ENCODE measurements around the gene THADA.

DNA sequence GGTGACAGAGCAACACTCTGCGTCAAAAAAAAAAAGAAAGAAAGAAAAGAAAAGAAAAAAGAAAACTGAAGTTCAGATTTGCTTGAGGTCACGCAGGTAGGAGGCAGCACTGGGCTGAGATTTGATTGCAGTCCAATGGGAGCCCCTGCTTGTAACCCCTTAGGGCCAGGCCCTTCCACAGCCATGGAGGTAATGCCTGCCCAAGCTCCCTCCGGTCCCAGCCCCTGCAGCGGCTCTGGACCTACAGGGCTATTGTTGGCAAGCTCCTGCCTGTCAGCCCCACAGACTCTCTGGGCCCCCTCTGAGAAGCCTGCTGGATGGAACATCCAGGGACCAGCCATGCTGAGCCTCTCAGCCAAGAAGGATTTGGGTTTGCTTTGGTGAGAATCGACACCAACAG lies 381.6 kb downstream of the THADA start:
- TF ChIP-seq CTCF (IDR thresholded peaks at IDR 0.05; ENCODE audit: insufficient read depth, low read length) (no peak), SPI1 (IDR thresholded peaks at IDR 0.05; ENCODE audit: borderline replicate concordance, low read depth) (no peak)

Measured in HL-60 (cell line).